B cell (primary cell): Measurements from ENCODE around the gene PPP1R2B. TPM values are rescaled to one million over a fixed set of nuclear protein-coding genes. Genes with fewer than 3 reads are reported as not detected.

Experiments
- ATAC-seq: fragments of 200-7000 bp; cut with Tn5 transposase; one replicate; pipeline ENCODE4 v1.10.0; 2021; ENCODE audit warnings: low read depth, mild to moderate bottlenecking, moderate number of reproducible peaks, moderate library complexity
- CTCF ChIA-PET: fragments of 350-600 bp; sonication (Branson Sonifier 250); formaldehyde crosslinking; loops from one replicate; lab custom pipeline; 2021; ENCODE audit warnings: antibody characterized with exemption, inconsistent platforms; lab: Charles Lee
- POLR2A ChIA-PET: fragments of 350-600 bp; sonication (Branson Sonifier 250); formaldehyde crosslinking; loops from one replicate; lab custom pipeline; 2021; ENCODE audit warnings: antibody characterized with exemption; lab: Charles Lee
- DNase-seq: peaks from one replicate; pipeline ENCODE4 v3.0.0; 2013
- H2AFZ ChIP-seq: 2 replicates; pipeline ENCODE4 v1.6.1; 2012; ENCODE audit warnings: mild to moderate bottlenecking, low read depth, low read length; ENCODE audit not compliant: insufficient read depth, poor library complexity, severe bottlenecking
- H3K27ac ChIP-seq, 2 donors: 1 replicate in 1 of 2; 2 replicates in 1 of 2; pipeline ENCODE4 v1.5.1; 2012 to 2013; ENCODE audit warnings: low read length in 2 of 2, mild to moderate bottlenecking in 2 of 2, moderate library complexity in 1 of 2
- H3K27me3 ChIP-seq, 4 experiments: fragments of 200-600 bp in 1 of 4; sonication (generic) in 1 of 4; replicated peaks in 1 of 4; 1 replicate in 2 of 4; 2 replicates in 2 of 4; pipeline versions ENCODE4 v1.6.1 to v1.7.0; 2013 to 2016; ENCODE audit warnings: low read length in 3 of 4, mild to moderate bottlenecking in 2 of 4, mixed read lengths in 1 of 4, moderate library complexity in 1 of 4; ENCODE audit not compliant: insufficient read depth in 4 of 4, control insufficient read depth in 3 of 4; ENCODE audit errors: control extremely low read depth in 1 of 4
- H3K36me3 ChIP-seq, 2 experiments: replicated peaks in 1 of 2; 1 replicate in 1 of 2; 2 replicates in 1 of 2; pipeline versions ENCODE4 v1.6.1 to v1.7.1; 2013; ENCODE audit warnings: low read length in 1 of 2; ENCODE audit not compliant: insufficient read depth in 2 of 2, control insufficient read depth in 1 of 2; ENCODE audit errors: control extremely low read depth in 1 of 2, extremely low read depth in 1 of 2
- H3K4me1 ChIP-seq, 2 donors: fragments of 200-600 bp in 1 of 2; sonication (generic) in 1 of 2; 1 replicate in 1 of 2; 2 replicates in 1 of 2; pipeline versions ENCODE4 v1.5.1 to v1.6.1; 2013 to 2017; ENCODE audit warnings: low read length in 2 of 2; ENCODE audit not compliant: control insufficient read depth in 2 of 2, insufficient read depth in 2 of 2
- H3K4me2 ChIP-seq: replicated peaks from 2 replicates; pipeline ENCODE3; 2012; ENCODE audit warnings: mild to moderate bottlenecking, low read depth, low read length; ENCODE audit not compliant: poor library complexity, severe bottlenecking
- H3K4me3 ChIP-seq, 5 experiments: fragments of 200-600 bp in 1 of 5; sonication (generic) in 1 of 5; 1 replicate in 3 of 5; 2 replicates in 2 of 5; pipeline versions ENCODE4 v1.5.1 to v1.7.0; 2011 to 2016; ENCODE audit warnings: low read length in 4 of 5, mild to moderate bottlenecking in 4 of 5, low read depth in 2 of 5, control low read depth in 1 of 5, moderate library complexity in 1 of 5; ENCODE audit not compliant: insufficient read depth in 1 of 5; ENCODE audit errors: control extremely low read depth in 1 of 5, extremely low read depth in 1 of 5
- H3K79me2 ChIP-seq: fragments of 200-600 bp; sonication (generic); one replicate; pipeline ENCODE4 v1.6.0; 2016; ENCODE audit warnings: low read length; ENCODE audit not compliant: control insufficient read depth, insufficient read depth
- H3K9ac ChIP-seq: fragments of 200-600 bp; sonication (generic); 2 replicates; pipeline ENCODE4 v1.6.1; 2017; ENCODE audit warnings: mild to moderate bottlenecking, low read length, moderate library complexity
- H3K9me3 ChIP-seq, 3 donors: one replicate each; pipeline versions ENCODE4 v1.6.1 to v1.7.1; 2013; ENCODE audit warnings: low read length in 2 of 3; ENCODE audit not compliant: control insufficient read depth in 2 of 3, insufficient read depth in 1 of 3; ENCODE audit errors: control extremely low read depth in 1 of 3
- H4K20me1 ChIP-seq: 2 replicates; pipeline ENCODE4 v1.6.0; 2012; ENCODE audit warnings: mild to moderate bottlenecking, low read length; ENCODE audit not compliant: insufficient read depth, control insufficient read depth, poor library complexity, severe bottlenecking
- H3K27ac Mint-ChIP-seq: one replicate; pipeline ENCODE4 v1.8.0; 2021; ENCODE audit warnings: mixed read lengths
- H3K27me3 Mint-ChIP-seq: one replicate; pipeline ENCODE4 v1.8.0; 2021; ENCODE audit warnings: mixed read lengths
- H3K4me1 Mint-ChIP-seq: one replicate; pipeline ENCODE4 v1.8.0; 2021; ENCODE audit warnings: mixed read lengths
- H3K4me3 Mint-ChIP-seq: one replicate; pipeline ENCODE4 v1.8.0; 2021; ENCODE audit warnings: mixed read lengths
- H3K9me3 Mint-ChIP-seq: one replicate; pipeline ENCODE4 v1.8.0; 2022; ENCODE audit warnings: mixed read lengths; ENCODE audit not compliant: insufficient read depth
- EZH2 ChIP-seq: IDR thresholded peaks from 2 replicates; pipeline ENCODE4 v1.6.1; 2012; ENCODE audit warnings: borderline replicate concordance, low read depth, mild to moderate bottlenecking, moderate library complexity, low read length; ENCODE audit not compliant: insufficient read depth, poor library complexity, severe bottlenecking
- WGBS: methylation state at CpG from one replicate; pipeline ENCODE4 v1.1.5; 2013; ENCODE audit warnings: missing lambda C conversion rate; ENCODE audit not compliant: insufficient coverage; 5-methylcytosine and 5-hydroxymethylcytosine counted together
- intact Hi-C: fragments of 100-400 bp; cut with micrococcal nuclease; formaldehyde crosslinking; loops from one replicate; pipeline ENCODE4 v1.10.0; 2022
- polyA plus RNA-seq: library from polyadenylated mRNA; depleted of rRNA; stranded (reverse); fragments of >200 nt; gene quantifications from 2 replicates; pipeline ENCODE4 v1.2.3, GENCODE V29; 2012
- total RNA-seq, 2 donors: library from RNA; stranded (reverse); fragments of 120-200 nt in 1 of 2; gene quantifications; 1 replicate in 1 of 2; 2 replicates in 1 of 2; pipeline versions ENCODE4 v1.2.3 to v1.2.4, GENCODE V29; 2013 to 2022
- TF ChIP-seq, protein P1 (sequence below): fragments of 200-600 bp; IDR thresholded peaks from one replicate; pipeline ENCODE4 v1.8.0; 2022; ENCODE audit warnings: antibody characterized with exemption, mild to moderate bottlenecking

The PPP1R2B gene
- total and polyA plus RNA-seq, 2 donors (not counting 1 experiment from before 2014, with no cell fraction given), result 0.15 TPM; not detected in 1

GRCh38 chr5:156836846-156837245 is 13.2 kb upstream of the PPP1R2B start:
- no peak overlapping the region for H3K27ac ChIP-seq
- Mint-ChIP-seq H3K27ac (no peak overlapping the region), H3K27me3 (peaks cover 16% of the 10 kb centered on the region), H3K4me3 (no peak overlapping the region), H3K9me3 (no peaks in the 10 kb centered on the region), H3K4me1 (no peaks in the 10 kb centered on the region)
- peaks cover 0 to 2% (median 1%) of the 10 kb centered on the region in 4 experiments for H3K27me3 ChIP-seq
- no peak overlapping the region for H3K4me2 ChIP-seq
- no peaks in the 10 kb centered on the region for H4K20me1 ChIP-seq
- no peaks in the 10 kb centered on the region for H3K36me3 ChIP-seq
- ATAC-seq (no peak), DNase-seq (no peak)
- ChIA-PET POLR2A (no interaction called here), CTCF (no interaction called here)
- H2AFZ ChIP-seq, result no peak overlapping the region
- no peak overlapping the region for H3K9ac ChIP-seq
- WGBS, result no CpG with 5 or more reads among the region's 3 CpGs
- intact Hi-C loops, result no loop called here
- TF ChIP-seq, protein P1, sequence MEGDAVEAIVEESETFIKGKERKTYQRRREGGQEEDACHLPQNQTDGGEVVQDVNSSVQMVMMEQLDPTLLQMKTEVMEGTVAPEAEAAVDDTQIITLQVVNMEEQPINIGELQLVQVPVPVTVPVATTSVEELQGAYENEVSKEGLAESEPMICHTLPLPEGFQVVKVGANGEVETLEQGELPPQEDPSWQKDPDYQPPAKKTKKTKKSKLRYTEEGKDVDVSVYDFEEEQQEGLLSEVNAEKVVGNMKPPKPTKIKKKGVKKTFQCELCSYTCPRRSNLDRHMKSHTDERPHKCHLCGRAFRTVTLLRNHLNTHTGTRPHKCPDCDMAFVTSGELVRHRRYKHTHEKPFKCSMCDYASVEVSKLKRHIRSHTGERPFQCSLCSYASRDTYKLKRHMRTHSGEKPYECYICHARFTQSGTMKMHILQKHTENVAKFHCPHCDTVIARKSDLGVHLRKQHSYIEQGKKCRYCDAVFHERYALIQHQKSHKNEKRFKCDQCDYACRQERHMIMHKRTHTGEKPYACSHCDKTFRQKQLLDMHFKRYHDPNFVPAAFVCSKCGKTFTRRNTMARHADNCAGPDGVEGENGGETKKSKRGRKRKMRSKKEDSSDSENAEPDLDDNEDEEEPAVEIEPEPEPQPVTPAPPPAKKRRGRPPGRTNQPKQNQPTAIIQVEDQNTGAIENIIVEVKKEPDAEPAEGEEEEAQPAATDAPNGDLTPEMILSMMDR, result no peak
- no peak for TF ChIP-seq EZH2
- no peak overlapping the region for H3K4me3 ChIP-seq
- H3K9me3 ChIP-seq, result no peaks in the 10 kb centered on the region
- H3K4me1 ChIP-seq, result no peaks in the 10 kb centered on the region
- no peaks in the 10 kb centered on the region for H3K79me2 ChIP-seq

DNA sequence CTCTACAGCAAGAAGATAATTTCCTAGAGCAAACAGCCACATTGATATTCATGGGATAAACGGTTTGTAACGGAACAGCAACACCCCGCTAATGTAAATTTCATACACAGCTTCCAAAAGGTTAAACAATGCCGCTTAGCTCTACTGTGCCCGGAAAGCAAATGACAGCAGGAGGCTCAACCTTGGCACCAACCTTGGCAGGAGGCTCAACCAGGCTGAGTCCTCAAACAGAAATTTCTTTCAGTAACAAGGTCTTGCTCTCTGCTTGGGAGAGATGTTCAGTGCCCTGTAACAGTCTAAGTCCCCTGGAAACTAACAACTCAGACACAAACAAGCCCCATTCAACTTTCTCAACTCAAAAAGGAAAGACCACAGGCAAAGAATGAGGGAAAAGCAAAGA is 11.1 kb upstream of the PPP1R2B start:
- H3K9ac ChIP-seq, result no peak overlapping the region
- peaks cover 14% of the 10 kb centered on the region for H3K27me3 Mint-ChIP-seq
- no peak overlapping the region for H3K4me3 Mint-ChIP-seq
- ChIA-PET CTCF (no interaction called here), POLR2A (no interaction called here)
- H3K4me1 ChIP-seq, result no peaks in the 10 kb centered on the region
- H3K4me1 Mint-ChIP-seq, result no peaks in the 10 kb centered on the region
- no peak overlapping the region for H2AFZ ChIP-seq
- no peak overlapping the region for H3K27ac ChIP-seq
- no peak overlapping the region for H3K4me2 ChIP-seq
- peaks cover 0 to 3% (median 1%) of the 10 kb centered on the region in 4 experiments for H3K27me3 ChIP-seq
- H3K27ac Mint-ChIP-seq, result no peak overlapping the region
- H3K9me3 Mint-ChIP-seq, result no peaks in the 10 kb centered on the region
- no peaks in the 10 kb centered on the region for H3K9me3 ChIP-seq
- WGBS, result 98% methylated on average over 5 of the region's 5 CpGs
- no peak for ATAC-seq
- H3K79me2 ChIP-seq, result no peaks in the 10 kb centered on the region
- no peaks in the 10 kb centered on the region for H3K36me3 ChIP-seq
- DNase-seq, result no peak
- H4K20me1 ChIP-seq, result no peaks in the 10 kb centered on the region
- no peak for TF ChIP-seq EZH2
- TF ChIP-seq, protein P1, result no peak
- H3K4me3 ChIP-seq, result no peak overlapping the region
- intact Hi-C loops, result no loop called here
